GM19351 (cell line): ENCODE measurements around the gene SDHAF4.
A peak's percentile ranks its signal among the peaks of the same experiment; 100 is the strongest.
"Not testable (repeated sequence)": the region's sequence is repeated elsewhere in the genome, so short reads cannot be mapped to it uniquely, and the experiment has no call there.

Experiments
- ATAC-seq: cut with Tn5 transposase; IDR thresholded peaks from one replicate; pipeline ENCODE4 v1.9.1; 2021; ENCODE audit warnings: mild to moderate bottlenecking, moderate library complexity; ENCODE audit not compliant: unreplicated experiment

SDHAF4 gene

GRCh38 chr6:70566751-70567382 lies at the start of gene SDHAF4:
Gene SDHAF4 (plus strand): TSS chr6:70566930. CDS start chr6:70566941, 11 bp downstream.
- ATAC-seq, result peak; percentile 99

DNA sequence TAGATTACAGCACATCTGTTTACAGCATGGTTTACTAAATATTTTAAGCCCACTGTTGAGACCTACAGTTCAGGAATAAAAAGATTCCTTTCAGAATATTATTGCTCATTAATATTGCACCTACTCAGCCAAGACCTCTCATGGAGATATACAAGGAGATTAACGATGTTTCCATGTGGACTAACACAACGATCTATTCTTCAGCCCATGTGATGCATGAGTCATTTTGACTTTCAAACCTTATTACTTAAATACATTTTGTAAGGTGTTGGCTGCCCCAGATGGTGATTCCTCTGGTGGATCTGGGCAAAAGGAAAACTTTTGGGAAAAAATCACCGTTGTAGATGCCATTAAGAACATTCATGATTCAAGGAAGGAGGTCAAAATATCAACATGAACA lies 48.0 kb upstream of the SDHAF4 start:
- no peak for ATAC-seq

DNA sequence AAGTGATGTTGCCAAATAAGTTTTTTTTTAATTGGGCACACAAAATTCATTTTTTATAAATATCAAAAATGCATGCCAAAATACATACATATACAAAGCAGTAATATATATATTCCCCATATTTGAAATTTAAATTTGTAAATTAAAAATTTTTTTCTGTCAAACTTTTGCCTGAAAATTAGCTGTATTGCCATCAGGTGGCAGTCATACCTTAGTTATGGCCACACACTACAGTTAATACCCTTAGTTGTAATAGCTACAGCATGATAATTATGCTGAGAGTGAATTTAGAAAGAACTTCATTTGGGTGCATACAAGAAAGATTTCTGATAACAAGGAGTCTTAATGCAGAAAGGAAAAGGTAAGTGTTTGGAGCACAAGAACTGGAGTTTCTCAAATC lies 46.2 kb upstream of the SDHAF4 start:
- ATAC-seq, result no peak

DNA sequence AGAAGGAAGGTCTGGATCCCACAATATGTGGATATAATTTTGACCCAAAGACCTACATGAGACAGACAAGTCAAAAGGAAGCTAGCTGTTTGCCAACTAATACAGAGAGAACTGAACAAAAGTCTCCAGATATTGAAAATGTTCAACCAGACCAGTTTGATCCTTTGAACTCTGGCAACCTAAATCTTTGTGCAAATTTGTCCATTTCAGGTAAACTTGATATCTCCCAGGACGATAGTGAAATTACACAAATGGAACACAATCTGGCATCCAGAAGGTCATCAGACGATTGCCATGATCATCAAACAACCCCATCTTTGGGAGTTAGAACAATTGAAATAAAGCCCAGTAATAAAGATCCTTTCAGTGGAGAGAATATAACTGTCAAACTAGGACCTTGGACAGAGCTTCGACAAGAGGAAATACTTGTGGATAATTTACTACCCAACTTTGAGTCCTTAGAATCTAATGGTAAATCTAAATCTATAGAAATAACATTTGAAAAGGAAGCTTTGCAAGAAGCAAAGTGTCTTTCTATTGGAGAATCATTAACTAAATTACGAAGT lies 41.9 kb upstream of the SDHAF4 start:
- no peak for ATAC-seq

DNA sequence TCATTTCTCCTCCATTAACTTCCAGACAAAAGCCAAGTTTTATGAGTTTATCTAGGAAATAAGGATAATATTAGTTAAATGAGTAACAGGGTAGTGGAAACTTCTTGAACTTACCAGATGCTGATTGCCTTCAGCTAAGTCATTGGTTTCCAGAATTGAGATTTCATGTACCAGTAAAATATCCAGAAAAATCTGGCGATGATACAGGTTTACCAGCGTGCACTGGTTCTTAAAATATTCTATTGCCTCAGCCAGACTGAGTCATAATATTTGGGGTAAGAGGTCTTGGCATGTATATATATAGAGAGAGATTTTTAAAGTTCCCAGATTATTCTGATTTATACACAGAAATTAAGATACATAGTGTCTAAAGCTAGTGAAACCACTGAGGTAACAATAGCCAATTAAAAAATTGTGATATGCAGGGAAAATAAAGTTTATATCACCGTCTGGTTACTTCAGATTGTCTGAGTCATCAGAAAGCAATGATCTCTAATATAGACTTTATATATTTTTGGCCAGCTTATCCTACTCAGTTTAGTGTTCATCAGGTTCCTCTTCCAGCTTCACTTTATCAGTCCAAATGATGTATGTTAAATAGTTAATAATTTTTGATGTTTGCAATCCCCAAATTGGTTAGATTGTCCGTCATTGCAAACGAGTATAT lies 39.5 kb upstream of the SDHAF4 start:
- no peak for ATAC-seq

DNA sequence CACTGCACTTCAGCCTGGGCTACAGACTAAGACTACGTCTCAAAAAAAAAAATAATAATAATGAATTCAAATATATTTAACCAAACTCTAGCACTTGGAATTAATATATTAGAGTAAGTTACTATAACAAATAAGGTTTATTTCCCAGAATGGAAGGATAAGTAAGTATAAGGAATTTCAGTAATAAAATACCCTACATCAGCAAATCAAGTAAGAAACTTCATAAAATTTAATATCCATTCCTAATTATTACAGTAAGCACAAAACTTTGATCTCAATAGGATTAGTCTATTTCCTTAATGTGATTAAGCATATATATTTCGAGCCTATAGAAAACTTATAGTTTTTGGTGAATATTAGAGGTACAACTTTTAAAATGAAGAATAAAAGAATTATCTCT lies 36.7 kb upstream of the SDHAF4 start:
- no peak for ATAC-seq

DNA sequence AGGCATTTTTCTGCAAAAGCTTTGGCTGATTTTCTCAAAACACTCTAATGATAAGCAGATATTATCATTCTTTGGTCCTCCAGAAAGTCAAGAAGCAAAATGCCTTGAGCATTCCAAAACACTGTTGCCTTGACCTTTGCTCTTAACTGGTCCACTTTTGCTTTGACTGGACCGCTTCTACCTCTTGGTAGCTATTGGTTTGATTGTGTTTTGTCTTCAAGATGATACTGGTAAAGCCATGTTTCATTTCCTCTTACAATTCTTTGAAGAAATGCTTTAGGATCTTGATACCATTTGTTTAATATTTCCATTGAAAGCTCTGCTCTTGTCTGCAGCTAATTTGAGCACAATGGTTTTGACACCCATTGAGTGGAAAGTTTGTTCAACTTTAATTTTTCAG lies 35.6 kb upstream of the SDHAF4 start:
- peak; percentile 65 for ATAC-seq

- no peak for ATAC-seq
Measured at GRCh38 chr6:70537266-70537665, 29.5 kb upstream of the SDHAF4 start.

DNA sequence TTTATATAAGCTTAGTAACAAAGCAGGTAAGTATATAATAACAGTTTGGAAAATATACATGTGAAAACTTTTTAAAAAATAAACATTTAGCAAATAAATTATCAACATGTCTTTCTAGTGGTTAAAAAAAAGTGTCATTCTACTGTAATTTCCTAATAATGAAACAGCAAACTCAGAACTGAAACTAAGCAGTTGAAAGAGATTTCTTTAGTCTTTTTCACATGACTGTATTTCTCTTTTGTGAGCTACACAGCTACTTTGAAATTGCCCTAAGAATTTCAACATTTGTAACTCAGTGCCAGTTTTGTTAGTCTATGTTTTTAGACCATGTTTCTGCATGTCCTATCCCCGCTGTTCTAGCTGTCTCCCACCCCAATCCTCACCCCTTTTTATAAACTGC lies 28.4 kb upstream of the SDHAF4 start:
- ATAC-seq, result peak; percentile 90

DNA sequence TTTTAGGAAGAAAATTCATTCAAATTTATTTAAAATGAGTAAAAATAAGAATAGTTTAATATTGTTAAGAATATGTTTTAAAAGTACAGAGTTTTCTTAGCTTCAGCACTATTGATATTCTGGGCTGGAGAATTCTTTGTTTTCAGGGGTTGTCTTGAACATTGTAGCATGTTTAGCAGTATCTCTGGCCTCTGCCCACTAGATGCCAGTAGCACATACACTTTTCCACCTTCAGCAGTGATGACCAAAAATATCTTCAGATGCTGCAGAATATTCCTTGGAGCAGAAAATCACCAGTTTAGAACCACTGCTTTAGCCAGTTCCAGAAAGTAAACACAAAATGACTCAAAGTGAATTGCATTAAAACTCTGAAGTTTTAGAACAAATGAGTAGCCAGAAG lies 19.4 kb upstream of the SDHAF4 start:
- no peak for ATAC-seq

GRCh38 chr6:70547905-70548304 lies 18.8 kb upstream of the SDHAF4 start:
- no peak for ATAC-seq

GRCh38 chr6:70549327-70549726 lies 17.4 kb upstream of the SDHAF4 start:
- no peak for ATAC-seq

- no peak for ATAC-seq
Measured at GRCh38 chr6:70551566-70551965, 15.2 kb upstream of the SDHAF4 start.

GRCh38 chr6:70552286-70552940 lies 14.3 kb upstream of the SDHAF4 start:
- ATAC-seq, result not testable (repeated sequence)

- ATAC-seq, result no peak
Measured at GRCh38 chr6:70552974-70553373, 13.8 kb upstream of the SDHAF4 start.

DNA sequence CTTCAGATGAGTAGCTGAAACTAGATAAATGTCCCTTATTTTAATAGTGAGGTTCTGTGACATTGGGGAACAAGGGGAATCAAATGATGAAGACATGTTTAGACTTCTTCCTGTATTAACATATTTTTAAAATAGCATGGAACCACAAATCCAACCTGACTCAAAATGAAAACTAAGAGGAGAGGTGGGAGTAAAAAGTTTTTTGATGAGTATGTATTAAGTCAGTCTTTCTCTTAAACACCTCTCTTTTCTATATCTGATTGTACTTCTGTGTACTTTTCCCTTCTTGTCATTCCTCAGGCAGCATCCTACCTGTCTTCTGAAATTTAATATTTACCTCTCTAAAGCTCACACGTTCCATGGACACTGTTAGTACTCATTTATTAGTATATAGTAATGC lies 8.7 kb upstream of the SDHAF4 start:
- ATAC-seq, result no peak

GRCh38 chr6:70562401-70562800 lies 4.3 kb upstream of the SDHAF4 start:
- not testable (repeated sequence) for ATAC-seq

GRCh38 chr6:70563530-70563929 lies 3.2 kb upstream of the SDHAF4 start:
- no peak for ATAC-seq

DNA sequence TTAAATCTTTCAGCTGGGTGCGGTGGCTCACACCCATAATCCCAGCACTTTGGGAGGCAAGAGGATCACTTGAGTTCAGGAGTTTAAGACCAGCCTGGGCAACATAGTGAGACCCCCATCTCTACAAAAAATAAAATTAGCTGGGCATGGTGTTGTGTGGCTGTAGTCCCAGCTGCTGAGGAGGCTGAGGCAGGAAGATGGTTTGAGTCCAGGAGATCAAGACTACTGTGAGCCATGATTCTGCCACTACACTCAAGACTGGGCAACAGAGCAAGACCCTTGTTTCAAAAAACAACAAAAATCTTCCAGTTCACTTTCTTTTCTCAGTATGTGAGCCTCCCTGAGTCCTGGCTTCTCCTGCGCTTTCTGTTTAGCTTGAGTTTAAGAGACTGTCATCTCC lies 7.9 kb downstream of the SDHAF4 start:
- no peak for ATAC-seq

- no peak for ATAC-seq
Measured at GRCh38 chr6:70575899-70576495, 9.3 kb downstream of the SDHAF4 start.

GRCh38 chr6:70586114-70586513 lies 19.4 kb downstream of the SDHAF4 start:
- peak; percentile 92 for ATAC-seq

GRCh38 chr6:70590400-70590799 lies 23.7 kb downstream of the SDHAF4 start:
- ATAC-seq, result no peak
